ENCODE results near the gene SLC9B2.

SLC9B2 gene

GRCh38 chr4:103075894-103076746, 441 bp downstream of the SLC9B2 start:
- peak; percentile 27 to 59 for DNase-seq

DNA sequence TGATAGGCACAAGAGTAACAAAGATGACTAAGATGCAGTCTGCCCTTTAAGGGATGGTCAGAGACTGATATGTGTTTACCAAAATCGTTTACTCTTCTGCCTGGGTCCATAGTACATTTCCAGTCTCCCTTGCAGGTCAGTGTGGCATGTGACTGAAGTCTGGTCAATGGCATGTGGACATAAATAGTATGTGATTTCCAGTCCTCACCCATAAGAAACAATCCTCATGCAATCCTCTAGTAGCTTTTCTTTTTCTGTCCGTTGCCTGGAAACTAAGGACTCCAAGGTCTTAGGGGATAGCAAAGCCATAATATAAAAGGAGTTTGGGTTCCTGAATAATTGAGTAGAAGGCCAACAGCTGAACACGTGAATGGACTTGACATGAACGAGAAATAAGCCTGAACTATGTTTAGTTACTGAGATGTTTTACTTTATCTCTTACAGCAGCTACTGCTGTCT, 1.1 kb downstream of the SLC9B2 start:
- no peak for DNase-seq

GRCh38 chr4:103074744-103075434, 1.7 kb downstream of the SLC9B2 start:
- DNase-seq = no peak

- no peak for DNase-seq
Observed at GRCh38 chr4:103073792-103074438, 2.6 kb downstream of the SLC9B2 start.

DNA sequence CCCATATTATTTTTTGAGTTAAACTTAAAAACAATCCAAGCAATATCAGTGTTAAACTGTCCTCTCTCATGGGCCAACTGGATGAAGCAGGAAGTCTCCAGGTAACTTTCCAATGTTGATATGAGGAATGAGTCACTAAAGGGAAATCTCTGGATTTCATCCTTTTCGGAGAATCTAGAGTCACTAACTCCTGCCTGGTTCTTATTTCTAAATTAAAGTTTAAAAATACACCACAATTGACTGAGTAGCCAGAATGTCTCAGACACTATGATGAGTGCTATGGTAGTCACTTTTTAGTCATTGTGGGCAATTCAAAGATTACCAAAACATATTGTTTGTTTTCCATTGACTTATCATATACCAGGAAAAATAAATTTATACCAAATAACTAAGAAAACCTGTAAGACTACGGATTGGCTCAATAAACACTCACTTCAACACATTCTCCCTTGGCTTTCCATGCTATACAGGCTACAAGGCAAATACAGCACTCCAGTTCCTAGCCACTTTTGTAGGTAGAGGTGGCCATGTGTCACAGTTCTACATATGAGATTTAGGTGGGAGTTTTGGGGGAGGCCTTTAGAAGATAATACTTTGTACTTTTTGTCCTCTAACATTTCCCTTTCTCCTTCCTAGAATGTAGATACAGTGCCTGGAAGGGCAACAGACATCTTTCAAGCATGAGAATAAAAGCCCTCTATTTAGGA, 8.6 kb downstream of the SLC9B2 start:
- DNase-seq = no peak

DNA sequence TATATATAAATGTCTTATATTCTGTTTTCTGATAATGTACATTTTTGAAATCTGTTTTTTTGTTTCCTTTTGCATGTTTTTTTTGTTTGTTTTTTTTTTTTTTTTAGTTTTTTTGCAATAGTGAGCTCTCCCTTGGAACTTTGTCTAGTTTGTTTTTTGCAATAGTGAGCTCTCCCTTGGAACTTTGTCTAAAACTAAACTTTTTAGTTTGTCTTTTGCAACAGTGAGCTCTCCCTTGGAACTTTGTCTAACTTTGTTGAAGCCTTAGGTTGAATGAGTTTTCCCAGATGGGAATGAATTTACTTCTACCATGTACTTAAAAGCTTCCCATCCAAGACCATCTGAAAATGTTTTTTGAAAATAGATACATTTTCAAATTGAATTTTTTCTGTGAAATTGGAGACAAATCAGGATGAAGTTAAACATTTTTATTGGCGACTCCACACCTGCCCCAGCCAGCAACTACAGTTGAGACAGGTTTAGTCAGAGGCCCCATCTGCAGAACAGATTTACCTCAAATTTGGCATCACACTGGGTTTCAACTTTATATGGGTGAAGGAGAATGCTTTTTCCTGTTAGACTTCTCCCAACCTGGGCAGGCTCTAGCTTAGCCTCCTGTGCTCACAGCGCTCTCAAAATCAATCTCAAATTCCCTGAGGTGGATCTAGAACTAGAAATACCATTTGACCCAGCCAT, 16.0 kb downstream of the SLC9B2 start:
- no peak for DNase-seq

- no peak for DNase-seq
Observed at GRCh38 chr4:103054030-103054429, 22.5 kb downstream of the SLC9B2 start.

DNA sequence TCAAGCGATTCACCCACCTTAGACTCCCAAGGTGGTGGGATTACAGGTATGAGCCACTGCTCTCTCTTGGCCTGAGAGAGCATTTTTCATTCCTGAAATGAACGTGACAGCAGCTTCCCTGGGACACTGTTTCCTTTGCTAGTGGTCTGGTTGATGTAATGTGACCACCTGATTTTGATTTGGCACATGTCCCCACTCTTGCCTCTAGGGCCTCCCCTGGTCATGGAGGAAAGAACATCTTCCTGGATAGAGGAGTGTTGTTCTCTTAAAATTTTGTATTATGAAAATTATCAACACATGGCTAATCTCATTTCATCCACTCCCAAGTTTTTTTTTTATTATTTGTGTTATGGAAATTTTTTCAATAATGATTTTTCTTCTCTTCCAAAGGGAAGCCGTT, 23.8 kb downstream of the SLC9B2 start:
- no peak for DNase-seq

DNA sequence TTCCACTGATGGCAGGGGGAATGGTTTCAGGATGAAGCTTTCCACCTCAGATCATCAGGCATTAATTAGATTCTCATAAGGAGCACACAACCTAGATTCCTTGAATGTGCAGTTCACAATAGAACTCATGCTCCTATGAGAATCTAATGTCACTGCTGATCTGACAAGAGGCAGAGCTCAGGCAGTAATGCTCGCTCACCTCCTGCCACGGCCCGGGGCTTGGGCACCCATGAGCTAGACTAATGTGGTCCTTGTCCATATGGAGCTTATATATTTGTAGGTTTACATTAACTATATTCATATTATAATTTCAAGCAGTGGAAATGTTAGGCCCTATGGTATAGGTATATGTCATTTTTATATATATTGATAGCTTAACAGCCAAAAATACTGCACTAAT, 24.4 kb downstream of the SLC9B2 start:
- DNase-seq = no peak

DNA sequence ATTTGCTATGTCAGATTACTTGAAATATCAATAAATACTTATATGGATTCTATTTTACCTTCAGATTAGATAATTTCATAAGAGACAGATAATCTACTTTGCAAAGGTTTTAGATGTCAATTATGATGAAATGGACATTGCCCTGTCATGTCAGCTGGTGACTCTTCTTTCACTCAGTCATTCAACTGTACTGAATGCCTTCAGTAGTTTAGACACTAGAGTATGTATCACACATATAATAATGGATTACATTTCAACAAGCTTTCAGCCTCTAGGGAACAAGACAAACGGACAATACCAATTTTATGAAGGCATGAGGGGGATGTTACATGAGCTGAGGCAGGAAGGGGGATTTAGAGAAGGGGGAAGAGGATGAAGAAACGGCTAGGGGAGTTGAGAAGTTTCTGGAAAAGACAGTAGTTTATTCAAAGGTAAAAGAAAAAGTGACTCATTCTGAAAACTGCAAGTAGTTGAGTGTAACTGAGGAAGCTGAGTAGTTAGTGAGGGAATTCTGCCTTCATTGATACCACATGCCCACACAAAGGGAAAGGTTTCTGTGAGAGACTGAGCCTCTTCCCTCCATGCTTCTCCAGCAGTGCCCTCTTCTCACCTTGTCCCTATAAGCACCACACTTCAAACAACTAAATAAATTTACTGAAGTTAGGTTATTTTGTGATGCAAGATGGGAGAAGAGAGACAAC, 25.7 kb downstream of the SLC9B2 start:
- no peak for DNase-seq

GRCh38 chr4:103046416-103047290, 29.9 kb downstream of the SLC9B2 start:
- DNase-seq = peak in 1 of 2 donors; percentile 14

DNA sequence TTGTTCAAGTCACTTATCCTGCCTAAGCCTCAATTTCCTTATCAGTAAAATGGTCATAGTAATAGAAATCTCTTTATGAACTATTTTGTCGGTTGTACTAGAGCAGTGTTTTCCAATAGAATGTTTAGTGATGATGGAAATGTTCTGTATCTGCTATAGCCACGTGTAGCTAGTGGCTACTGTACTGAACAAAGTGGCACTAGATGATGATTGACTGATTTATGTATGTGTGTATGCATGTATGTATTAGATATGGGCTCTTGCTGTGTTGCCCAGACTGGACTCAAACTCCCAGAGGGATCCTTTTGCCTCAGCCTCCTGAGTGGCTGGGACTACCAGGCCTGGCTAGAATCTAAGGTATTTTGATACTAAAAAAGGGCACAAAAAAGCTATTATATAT, 32.4 kb downstream of the SLC9B2 start:
- no peak for DNase-seq

- DNase-seq = no peak
Observed at GRCh38 chr4:103036169-103036568, 40.4 kb downstream of the SLC9B2 start.

DNA sequence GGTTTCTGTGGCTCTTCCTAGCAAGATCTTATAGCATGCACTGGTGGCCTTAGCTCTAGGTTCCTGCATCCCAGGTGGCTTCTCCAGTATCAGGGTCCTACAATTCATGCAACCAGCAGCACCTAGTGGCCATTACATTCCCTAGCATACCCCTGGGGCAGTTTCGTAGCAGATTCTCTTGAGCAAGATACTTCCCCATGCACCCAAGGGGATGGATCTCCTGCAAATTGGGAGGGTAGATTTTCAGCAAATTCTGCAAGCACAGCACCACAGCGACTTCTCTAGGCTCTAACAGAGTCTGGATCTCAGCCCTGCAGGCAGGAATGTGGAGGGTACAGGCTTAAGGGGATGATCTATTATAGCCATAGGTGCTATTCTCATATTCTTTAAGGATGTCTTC, 44.0 kb downstream of the SLC9B2 start:
- no peak for DNase-seq

- DNase-seq = no peak
Observed at GRCh38 chr4:103030791-103031190, 45.8 kb downstream of the SLC9B2 start.

DNA sequence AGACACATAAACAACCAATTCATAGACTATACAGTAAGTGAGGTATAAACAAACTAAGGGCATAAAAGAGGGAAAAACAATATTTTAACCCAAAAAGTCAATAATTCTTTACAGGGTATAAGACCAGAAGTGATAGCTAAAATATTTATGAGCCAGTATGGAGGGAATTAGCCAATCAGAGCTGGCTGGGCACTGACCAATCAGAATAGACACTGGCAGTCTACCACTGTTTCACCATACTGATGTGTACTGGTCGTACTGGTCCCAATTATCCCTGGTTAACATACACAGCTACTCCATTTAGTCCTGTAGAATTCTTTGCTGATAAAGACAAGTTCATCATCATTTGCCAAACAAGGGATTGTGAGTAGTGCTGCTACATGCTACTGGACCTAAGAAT, 47.3 kb downstream of the SLC9B2 start:
- DNase-seq = no peak

GRCh38 chr4:103026868-103027267, 49.7 kb downstream of the SLC9B2 start:
- no peak for DNase-seq

GRCh38 chr4:103024996-103025395, 51.6 kb downstream of the SLC9B2 start:
- no peak for DNase-seq

DNA sequence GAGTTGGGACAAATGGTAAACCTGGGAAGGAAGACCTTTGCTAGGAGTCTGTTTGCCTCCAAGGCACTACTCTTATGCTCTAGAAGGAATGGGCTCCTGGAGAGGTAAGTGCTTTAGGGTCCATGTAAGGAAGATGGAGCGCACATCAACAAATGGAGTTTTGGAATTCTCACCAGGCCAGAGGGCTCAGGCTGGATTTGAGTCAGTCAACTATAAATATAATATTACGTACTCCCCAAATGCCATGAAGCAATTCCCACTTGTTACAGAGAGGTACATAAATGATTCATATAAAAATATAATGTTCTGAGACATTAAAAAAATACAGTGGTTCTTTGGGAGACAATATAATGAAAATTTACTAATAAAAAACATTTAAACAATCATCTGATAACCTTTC, 55.4 kb downstream of the SLC9B2 start:
- no peak for DNase-seq

DNA sequence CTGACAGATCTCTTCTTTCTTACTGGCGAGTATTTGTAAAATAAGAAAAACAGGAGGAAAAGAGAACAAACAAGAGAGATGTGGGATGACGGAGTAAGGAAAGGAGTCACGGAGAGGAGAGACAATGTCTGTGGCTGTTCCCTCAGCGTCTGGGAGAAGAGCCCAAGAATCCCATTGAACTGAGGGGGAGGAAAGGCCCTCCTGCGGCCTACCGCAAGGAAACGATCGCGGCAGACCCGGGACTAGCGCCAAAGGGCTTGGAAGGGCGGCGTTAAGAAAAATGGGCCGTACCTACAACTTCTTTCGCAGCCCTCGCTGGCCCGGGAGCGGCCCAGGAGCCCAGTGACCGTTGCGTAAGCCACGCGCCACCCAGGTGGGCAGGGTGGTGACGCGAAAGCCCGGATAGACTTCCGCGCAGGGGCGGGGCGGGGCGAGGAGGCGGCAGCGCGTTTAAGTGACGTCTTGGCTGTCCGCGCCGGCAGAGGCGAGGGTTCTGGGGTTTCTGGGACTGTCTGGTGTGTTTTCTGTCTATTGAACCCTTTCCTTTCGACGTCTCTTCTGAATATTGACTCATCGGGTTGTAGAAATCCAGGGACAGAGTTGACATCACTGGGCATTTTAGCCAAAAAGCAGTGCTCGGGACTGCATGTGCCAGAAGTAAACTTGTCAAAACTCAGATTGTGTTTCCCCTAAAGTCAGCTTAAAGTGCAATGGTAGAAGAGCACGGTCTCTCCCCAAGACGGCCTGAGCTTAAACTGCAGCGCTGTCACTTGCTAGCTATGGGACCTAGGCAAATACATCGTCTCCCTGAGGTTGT, 57.0 kb downstream of the SLC9B2 start, which contains the start of gene SLC9B1:
SLC9B1 (minus strand) TSS at position 398 of the 817 bp plus-strand sequence. CDS start 27,994 bp downstream, outside the sequence.
- peak; percentile 78 for DNase-seq
